H54 (cell line): ENCODE results near the gene NUDCD3.
A peak's percentile ranks its signal among the peaks of the same experiment; 100 is the strongest.

Experiments used
- DNase-seq: peaks from one replicate; pipeline ENCODE4 v3.0.0; 2011; ENCODE audit warnings: low spot score, mixed read lengths; ENCODE audit not compliant: insufficient read length
- FAIRE-seq: peaks from 3 replicates; lab custom pipeline; 2011; peaks lifted over from hg19 to GRCh38; lab: Jason Lieb, UNC
- POLR2A ChIP-seq: IDR thresholded peaks from 2 replicates; pipeline ENCODE4 v1.6.1; 2011; ENCODE audit warnings: low read depth, mild to moderate bottlenecking, low read length

NUDCD3 gene

DNA sequence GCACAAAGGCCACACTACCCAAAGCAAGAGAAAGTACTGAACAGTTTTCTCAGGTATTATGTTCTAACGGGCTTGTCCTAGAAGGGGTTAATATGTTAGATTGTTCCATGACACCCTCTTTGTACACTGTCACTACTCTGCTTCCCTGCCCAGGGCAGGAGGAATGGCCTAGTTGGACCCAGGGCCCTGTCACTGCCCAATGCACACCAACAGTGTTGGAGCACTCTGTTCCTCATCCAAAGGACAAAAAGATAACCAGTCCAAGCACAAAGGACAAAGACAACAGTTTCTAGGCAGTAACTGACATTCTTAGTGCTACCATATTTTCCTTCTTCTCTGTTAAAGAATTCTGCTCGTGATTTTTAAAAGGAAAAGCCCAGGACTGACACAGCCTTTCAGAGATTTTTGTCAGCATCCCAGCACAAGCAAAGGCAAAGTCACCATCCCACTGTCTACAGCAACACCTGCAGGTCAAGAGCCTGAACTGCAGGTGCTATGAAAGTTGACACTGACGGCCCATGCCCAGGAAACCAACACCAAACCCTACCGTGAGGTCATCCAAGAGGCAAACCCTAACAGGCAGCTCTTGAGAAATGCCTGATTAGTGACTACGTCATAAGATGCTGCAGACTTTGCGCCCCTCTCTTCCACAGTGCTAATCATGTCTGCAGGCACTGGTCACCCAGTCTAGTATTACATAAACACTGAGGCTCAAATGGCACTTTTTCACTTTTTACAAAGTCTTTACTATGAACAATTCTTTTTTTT, 13.2 kb downstream of the NUDCD3 start:
- no peak for TF ChIP-seq POLR2A
- DNase-seq, result peak; percentile 82

DNA sequence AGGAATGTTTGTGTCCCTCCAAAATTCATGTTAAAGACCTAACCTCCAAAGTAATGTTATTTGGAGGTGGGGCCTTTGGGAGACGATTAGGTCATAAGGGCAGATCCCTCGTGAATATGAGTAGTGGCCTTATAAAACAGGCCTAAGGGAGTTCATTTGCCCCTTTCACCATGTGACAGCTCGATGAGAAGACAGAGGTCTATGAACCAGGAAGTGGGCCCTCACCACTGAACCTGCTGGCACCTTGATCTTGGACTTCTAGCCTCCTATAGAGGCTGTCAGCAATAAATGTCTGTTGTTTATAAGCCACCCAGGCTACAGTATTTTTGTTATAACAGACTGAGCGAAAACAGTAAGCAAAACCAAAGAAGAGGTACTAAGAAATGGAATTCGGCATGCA, 14.1 kb downstream of the NUDCD3 start:
- TF ChIP-seq POLR2A, result no peak
- FAIRE-seq (no peak), DNase-seq (no peak)

More for the DNA sequence above, 13.2 kb downstream of the NUDCD3 start:
- peak; percentile 97 for FAIRE-seq

- no peak for TF ChIP-seq POLR2A
- FAIRE-seq (no peak), DNase-seq (peak; percentile 28)
These were observed 17.2 kb downstream of the NUDCD3 start for GRCh38 chr7:44473295-44473694.

DNA sequence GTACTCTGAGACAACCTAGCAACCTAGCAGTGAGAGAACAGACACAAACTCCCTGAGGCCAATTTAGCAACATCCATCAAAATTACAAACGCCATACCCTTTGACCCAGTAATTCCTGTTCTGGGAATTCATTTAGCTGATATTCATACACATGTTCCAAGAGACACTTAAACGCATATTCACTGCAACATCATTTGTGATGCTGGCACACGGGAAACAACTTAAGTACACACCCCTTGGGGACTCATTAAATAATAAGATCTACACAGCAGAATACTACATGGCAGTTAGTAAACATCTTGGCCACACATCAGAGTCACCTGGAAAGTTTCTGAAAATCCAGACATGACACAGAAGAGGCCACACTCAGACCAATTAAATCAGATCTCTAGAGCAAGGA, 17.6 kb downstream of the NUDCD3 start:
- DNase-seq (no peak), FAIRE-seq (no peak)
- TF ChIP-seq POLR2A, result no peak

GRCh38 chr7:44471850-44472249, 18.6 kb downstream of the NUDCD3 start:
- no peak for TF ChIP-seq POLR2A
- DNase-seq, result no peak

GRCh38 chr7:44471436-44471835, 19.0 kb downstream of the NUDCD3 start:
- TF ChIP-seq POLR2A, result no peak
- FAIRE-seq (no peak), DNase-seq (no peak)

More at GRCh38 chr7:44471850-44472249, 18.6 kb downstream of the NUDCD3 start:
- no peak for FAIRE-seq

GRCh38 chr7:44470628-44471245, 19.7 kb downstream of the NUDCD3 start:
- no peak for FAIRE-seq
- DNase-seq, result no peak
- TF ChIP-seq POLR2A, result no peak

DNA sequence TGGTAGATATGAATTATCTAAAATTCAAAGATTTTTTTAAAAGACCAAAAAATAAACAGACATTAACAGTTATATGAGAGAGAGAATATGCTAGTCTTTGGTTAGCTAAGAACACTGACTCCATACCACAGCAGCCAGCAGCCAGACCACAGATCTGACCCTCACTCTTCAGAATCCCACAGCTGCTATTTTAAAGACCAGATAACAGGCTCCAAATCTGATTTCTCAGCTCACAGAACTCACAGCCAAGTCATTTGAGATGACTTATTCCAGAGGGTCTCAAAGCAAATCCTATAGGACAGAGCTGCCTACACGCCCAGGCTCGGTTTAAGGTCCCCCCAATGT, 20.4 kb downstream of the NUDCD3 start:
- FAIRE-seq (no peak), DNase-seq (no peak)
- no peak for TF ChIP-seq POLR2A

DNA sequence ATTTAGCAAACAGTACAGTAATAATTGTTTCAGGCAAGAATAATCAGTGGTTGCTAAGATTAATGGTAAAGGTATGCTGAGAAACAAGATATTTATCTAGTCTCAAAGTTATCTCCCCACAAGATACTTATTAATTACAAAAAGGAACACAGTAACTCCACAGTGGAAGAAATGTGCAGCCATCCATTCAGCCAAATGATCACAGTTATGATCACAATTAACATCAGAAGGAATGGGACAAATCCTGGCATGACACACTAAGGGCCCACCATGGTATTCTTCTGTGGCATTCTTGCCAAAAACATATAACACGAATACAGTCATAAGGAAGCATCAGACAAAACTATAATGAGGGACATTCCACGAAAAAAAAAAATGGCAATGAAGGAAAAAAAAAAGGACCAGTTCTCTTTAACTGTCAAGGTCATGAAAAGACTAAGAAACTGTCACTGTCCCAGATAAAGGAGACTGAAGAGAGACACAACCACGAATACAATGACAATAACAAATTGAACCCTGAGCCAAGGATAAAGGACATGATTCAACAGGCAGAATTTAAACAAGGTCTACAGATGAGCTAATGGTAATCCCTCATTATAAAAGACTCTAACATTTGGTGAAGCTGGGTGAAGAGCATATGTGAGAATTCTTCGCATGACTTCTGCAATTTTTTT, 20.9 kb downstream of the NUDCD3 start:
- TF ChIP-seq POLR2A, result no peak
- DNase-seq, result no peak
- no peak for FAIRE-seq

- FAIRE-seq, result no peak
- no peak for DNase-seq
- no peak for TF ChIP-seq POLR2A
These were observed 23.3 kb downstream of the NUDCD3 start for GRCh38 chr7:44467217-44467548.

DNA sequence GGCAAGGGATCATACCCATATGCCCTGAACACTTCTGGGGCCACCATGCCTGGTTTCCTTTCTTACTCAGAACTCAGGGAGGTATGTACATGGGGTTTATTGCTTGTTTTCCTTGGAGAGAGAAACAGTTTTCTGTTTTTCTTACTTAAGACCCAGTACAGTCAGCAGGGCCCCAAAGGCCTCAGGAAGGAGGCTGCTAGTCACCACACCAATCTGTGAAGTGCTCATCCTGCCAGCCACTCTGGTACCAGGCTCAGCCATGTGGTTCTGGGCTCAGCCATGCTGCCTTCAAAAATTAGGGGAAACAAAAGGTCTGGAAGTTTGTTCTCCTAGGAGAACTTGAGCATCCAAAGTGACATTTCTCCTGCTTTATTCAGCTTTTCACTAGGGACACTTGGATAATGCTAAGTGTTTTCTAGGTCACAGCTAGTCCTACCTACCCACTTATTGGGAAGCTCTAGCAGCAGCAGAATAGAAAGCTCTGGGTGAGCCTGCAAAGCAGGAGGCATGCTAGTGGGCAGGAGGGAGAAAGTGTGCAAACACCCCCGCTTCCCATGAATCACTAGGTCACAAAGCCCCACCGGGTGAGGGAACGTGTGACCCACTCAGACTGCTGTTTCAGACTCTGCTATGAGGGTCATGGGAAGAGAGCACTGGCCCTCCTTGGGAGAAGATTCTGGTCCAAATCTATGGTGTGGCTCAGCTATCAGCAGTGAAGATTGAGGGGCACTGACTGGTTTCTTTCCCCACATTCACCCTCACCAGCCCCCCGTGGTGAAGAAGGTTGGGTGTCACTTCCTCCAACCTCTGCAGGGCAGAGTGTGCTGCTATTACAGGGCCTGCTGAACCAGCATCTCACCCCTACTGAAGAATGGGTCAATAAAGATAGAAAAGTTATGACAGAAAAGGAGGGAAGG, 23.9 kb downstream of the NUDCD3 start:
- no peak for DNase-seq
- TF ChIP-seq POLR2A, result no peak
- FAIRE-seq, result no peak

DNA sequence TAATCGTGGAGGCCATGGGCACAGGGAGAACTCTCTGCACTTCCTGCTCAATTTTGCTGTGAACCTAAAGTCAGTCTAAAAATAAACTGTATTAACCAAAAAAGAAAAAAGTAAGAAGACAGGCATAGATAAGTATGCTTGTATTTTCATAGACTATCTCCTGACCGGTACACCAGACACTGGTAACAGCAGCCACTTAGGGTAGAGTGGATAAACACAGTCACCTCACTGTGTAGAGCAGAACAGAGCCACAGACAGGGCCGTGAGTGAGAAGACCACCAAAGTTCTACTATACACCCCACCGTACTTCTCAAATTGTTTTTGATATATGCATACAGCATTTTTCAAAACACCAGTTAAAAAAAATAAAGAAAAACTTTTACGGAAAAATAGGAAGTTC, 25.0 kb downstream of the NUDCD3 start:
- DNase-seq (no peak), FAIRE-seq (no peak)
- TF ChIP-seq POLR2A, result no peak

GRCh38 chr7:44463169-44463808, 27.2 kb downstream of the NUDCD3 start:
- DNase-seq (no peak), FAIRE-seq (no peak)
- TF ChIP-seq POLR2A, result no peak
